ENCODE data around the gene APOBEC2.

APOBEC2 gene

DNA sequence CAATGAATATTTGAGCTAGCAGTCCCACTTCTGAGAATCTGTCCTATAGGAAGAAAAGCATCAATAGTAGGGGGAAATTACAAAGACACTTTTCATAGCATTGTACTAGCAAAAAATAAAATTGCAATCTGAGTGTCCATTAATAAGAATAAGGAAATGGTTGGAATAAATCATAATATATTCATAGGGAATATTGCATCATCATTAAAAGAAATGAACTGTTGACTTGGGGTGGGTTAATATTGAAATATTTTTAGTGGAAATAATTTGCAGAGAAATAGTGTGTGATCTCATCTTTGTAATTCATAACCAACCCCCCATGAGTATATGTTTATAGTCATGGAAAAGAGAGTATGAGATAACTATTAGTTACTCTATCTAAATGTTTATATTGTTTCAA, 32.2 kb downstream of the APOBEC2 start:
- Histone ChIP-seq H3K27me3 (ENCODE audit: control insufficient read depth, insufficient read depth, low read length) (no peaks in the 10 kb centered on the region), H3K9me3 (ENCODE audit: control insufficient read depth, insufficient read depth, low read length) (peaks cover 1% of the 10 kb centered on the region; the same call in 1 of the 2 replicates), H3K27ac (ENCODE audit: low read length) (no peak overlapping the region), H3K4me3 (ENCODE audit: low read length) (no peak overlapping the region), H3K36me3 (ENCODE audit: control insufficient read depth, insufficient read depth, low read length) (peaks cover 14% of the 10 kb centered on the region; the same call in 1 of the 2 replicates), H3K4me1 (ENCODE audit: control insufficient read depth, insufficient read depth, low read length) (no peaks in the 10 kb centered on the region)
- DNase-seq (ENCODE audit: low read depth, low spot score): no peak

DNA sequence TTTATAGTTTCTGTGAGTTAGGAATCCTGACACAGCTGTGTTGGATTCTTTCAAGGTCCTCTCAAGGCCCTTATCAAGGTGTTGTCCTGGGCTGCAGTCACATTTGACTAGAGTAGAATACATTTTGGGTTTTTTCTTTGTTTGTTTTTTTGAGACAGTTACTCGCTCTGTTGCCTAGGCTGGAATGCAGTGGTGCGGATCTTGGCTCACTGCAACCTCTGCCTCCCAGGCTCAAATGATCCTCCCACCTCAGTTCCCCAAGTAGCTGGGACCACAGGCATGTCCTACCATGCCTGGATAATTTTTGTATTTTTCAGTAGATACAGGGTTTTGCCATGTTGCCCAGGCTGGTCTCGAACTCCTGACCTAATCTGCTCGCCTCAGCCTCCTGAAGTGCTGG, 35.4 kb downstream of the APOBEC2 start:
- peaks cover 20% of the 10 kb centered on the region; the same call in 1 of the 2 replicates for H3K36me3 ChIP-seq (ENCODE audit: control insufficient read depth, insufficient read depth, low read length)
- H3K27ac ChIP-seq (ENCODE audit: low read length): no peak overlapping the region
- H3K4me1 ChIP-seq (ENCODE audit: control insufficient read depth, insufficient read depth, low read length): no peaks in the 10 kb centered on the region
- WGBS (ENCODE audit: insufficient coverage, insufficient read length): no CpG with 5 or more reads among the region's 4 CpGs
- no peaks in the 10 kb centered on the region for H3K27me3 ChIP-seq (ENCODE audit: control insufficient read depth, insufficient read depth, low read length)
- no peak overlapping the region for H3K4me3 ChIP-seq (ENCODE audit: low read length)
- no peak for DNase-seq (ENCODE audit: low read depth, low spot score)
- peaks cover 1% of the 10 kb centered on the region; the same call in 1 of the 2 replicates for H3K9me3 ChIP-seq (ENCODE audit: control insufficient read depth, insufficient read depth, low read length)

- H3K9me3 ChIP-seq (ENCODE audit: control insufficient read depth, insufficient read depth, low read length): peaks cover 1% of the 10 kb centered on the region; the same call in 1 of the 2 replicates
- WGBS (ENCODE audit: insufficient coverage, insufficient read length): no CpG with 5 or more reads among the region's 1 CpG
- peaks cover 30% of the 10 kb centered on the region; the same call in 1 of the 2 replicates for H3K36me3 ChIP-seq (ENCODE audit: control insufficient read depth, insufficient read depth, low read length)
- H3K27ac ChIP-seq (ENCODE audit: low read length): no peak overlapping the region
- no peaks in the 10 kb centered on the region for H3K27me3 ChIP-seq (ENCODE audit: control insufficient read depth, insufficient read depth, low read length)
- no peak overlapping the region for H3K4me3 ChIP-seq (ENCODE audit: low read length)
- H3K4me1 ChIP-seq (ENCODE audit: control insufficient read depth, insufficient read depth, low read length): no peaks in the 10 kb centered on the region
- DNase-seq (ENCODE audit: low read depth, low spot score): no peak
These were observed 38.1 kb downstream of the APOBEC2 start for GRCh38 chr6:41090841-41091761.

DNA sequence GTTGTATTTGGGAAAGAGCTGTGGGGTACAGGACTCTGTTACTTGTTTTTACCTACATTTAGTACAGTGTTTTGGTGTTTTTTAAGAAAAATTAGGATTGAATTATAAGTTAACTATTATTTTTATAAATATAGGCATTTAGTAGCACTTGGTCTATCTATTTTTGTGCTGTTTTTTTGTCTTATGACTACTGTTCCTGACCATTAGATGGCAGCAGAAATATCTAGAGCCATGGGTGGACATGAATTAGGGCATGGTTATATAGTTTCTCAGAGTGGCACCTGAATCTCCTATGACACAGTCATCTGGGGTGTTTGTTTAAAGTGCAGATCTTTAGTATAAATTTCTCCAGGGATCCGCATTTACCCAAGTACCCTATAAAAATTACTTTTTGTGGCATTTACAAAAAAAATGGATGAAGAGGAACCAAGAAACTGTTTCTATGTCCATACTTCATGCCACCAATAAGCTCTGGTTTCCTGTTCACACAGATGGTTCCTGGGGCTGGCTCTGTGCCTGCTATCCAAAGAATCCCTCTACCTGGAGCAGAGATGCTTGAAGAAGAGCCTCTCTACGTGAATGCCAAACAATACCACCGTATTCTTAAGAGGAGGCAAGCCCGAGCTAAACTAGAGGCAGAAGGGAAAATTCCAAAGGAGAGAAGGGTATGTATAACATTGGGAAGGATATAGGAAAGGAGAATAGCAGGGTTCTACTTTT, 39.6 kb downstream of the APOBEC2 start:
- no peak overlapping the region for H3K4me3 ChIP-seq (ENCODE audit: low read length)
- H3K27ac ChIP-seq (ENCODE audit: low read length): no peak overlapping the region
- peaks cover 33% of the 10 kb centered on the region; the same call in 1 of the 2 replicates for H3K36me3 ChIP-seq (ENCODE audit: control insufficient read depth, insufficient read depth, low read length)
- H3K27me3 ChIP-seq (ENCODE audit: control insufficient read depth, insufficient read depth, low read length): no peaks in the 10 kb centered on the region
- no peaks in the 10 kb centered on the region for H3K4me1 ChIP-seq (ENCODE audit: control insufficient read depth, insufficient read depth, low read length)
- no peak for DNase-seq (ENCODE audit: low read depth, low spot score)
- no CpG with 5 or more reads among the region's 4 CpGs for WGBS (ENCODE audit: insufficient coverage, insufficient read length)
- H3K9me3 ChIP-seq (ENCODE audit: control insufficient read depth, insufficient read depth, low read length): peaks cover 1% of the 10 kb centered on the region; the same call in 1 of the 2 replicates

- no peak overlapping the region for H3K4me3 ChIP-seq (ENCODE audit: low read length)
- no CpG with 5 or more reads among the region's 6 CpGs for WGBS (ENCODE audit: insufficient coverage, insufficient read length)
- H3K36me3 ChIP-seq (ENCODE audit: control insufficient read depth, insufficient read depth, low read length): peaks cover 41% of the 10 kb centered on the region; the same call in 1 of the 2 replicates
- H3K27ac ChIP-seq (ENCODE audit: low read length): no peak overlapping the region
- no peaks in the 10 kb centered on the region for H3K4me1 ChIP-seq (ENCODE audit: control insufficient read depth, insufficient read depth, low read length)
- H3K9me3 ChIP-seq (ENCODE audit: control insufficient read depth, insufficient read depth, low read length): peaks cover 1% of the 10 kb centered on the region; the same call in 1 of the 2 replicates
- DNase-seq (ENCODE audit: low read depth, low spot score): no peak
- no peaks in the 10 kb centered on the region for H3K27me3 ChIP-seq (ENCODE audit: control insufficient read depth, insufficient read depth, low read length)
These were observed 40.7 kb downstream of the APOBEC2 start for GRCh38 chr6:41093729-41094128.

DNA sequence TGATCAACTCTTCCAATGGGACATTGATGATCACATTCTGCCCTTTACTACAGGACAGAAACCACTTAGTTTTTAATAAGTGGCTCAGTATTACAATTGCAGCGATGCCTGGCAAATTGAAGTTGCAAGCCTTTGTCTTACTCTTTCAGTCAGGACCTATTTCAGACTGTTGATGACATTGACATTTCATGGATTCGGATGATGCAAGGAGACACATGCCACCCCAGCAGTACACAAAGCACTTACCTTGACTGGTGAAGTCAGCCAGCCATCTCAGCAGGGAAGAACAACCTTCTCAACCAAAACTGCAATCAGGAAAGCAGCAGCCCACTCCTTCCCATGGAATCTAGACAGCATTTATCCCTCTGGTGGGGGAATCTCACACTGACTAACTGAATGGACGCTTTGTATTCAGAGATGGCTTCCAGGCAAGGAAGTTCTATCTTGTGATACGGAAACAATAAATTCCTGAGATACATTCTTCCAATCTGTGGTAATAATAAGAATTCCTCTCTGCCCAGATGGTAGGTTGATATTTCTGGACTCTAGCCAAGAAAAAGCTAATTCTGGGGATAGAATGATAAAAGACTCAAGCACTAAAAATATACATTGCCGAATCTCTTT, 44.6 kb downstream of the APOBEC2 start:
- H3K36me3 ChIP-seq (ENCODE audit: control insufficient read depth, insufficient read depth, low read length): peaks cover 28% of the 10 kb centered on the region; the same call in 1 of the 2 replicates
- H3K9me3 ChIP-seq (ENCODE audit: control insufficient read depth, insufficient read depth, low read length): no peaks in the 10 kb centered on the region
- no peak overlapping the region for H3K27ac ChIP-seq (ENCODE audit: low read length)
- no peaks in the 10 kb centered on the region for H3K4me1 ChIP-seq (ENCODE audit: control insufficient read depth, insufficient read depth, low read length)
- no CpG with 5 or more reads among the region's 5 CpGs for WGBS (ENCODE audit: insufficient coverage, insufficient read length)
- no peak overlapping the region for H3K4me3 ChIP-seq (ENCODE audit: low read length)
- H3K27me3 ChIP-seq (ENCODE audit: control insufficient read depth, insufficient read depth, low read length): no peaks in the 10 kb centered on the region
- no peak for DNase-seq (ENCODE audit: low read depth, low spot score)

DNA sequence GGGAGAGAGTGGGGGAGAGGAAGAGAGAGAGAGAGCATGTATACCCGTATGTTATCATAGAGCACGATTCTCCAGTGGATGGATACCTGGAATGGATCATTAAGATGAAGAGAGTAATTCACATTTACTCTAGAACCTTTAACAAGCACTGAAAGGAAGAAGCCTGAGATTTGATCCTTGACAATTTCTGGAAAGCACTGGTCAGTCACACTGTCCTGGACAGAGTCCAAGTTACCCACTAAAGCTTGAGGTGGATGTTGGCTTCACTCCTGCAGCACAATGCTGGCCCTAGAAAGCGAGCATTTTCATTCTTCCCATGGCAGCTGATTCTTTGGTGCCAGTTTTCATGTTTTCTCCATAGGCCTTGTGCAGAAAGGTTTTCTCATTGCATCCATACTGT, 45.4 kb downstream of the APOBEC2 start:
- H3K4me3 ChIP-seq (ENCODE audit: low read length): no peak overlapping the region
- H3K4me1 ChIP-seq (ENCODE audit: control insufficient read depth, insufficient read depth, low read length): no peaks in the 10 kb centered on the region
- H3K27ac ChIP-seq (ENCODE audit: low read length): no peak overlapping the region
- DNase-seq (ENCODE audit: low read depth, low spot score): no peak
- no CpG with 5 or more reads among the region's 3 CpGs for WGBS (ENCODE audit: insufficient coverage, insufficient read length)
- no peaks in the 10 kb centered on the region for H3K27me3 ChIP-seq (ENCODE audit: control insufficient read depth, insufficient read depth, low read length)
- peaks cover 25% of the 10 kb centered on the region; the same call in 1 of the 2 replicates for H3K36me3 ChIP-seq (ENCODE audit: control insufficient read depth, insufficient read depth, low read length)
- no peaks in the 10 kb centered on the region for H3K9me3 ChIP-seq (ENCODE audit: control insufficient read depth, insufficient read depth, low read length)

DNA sequence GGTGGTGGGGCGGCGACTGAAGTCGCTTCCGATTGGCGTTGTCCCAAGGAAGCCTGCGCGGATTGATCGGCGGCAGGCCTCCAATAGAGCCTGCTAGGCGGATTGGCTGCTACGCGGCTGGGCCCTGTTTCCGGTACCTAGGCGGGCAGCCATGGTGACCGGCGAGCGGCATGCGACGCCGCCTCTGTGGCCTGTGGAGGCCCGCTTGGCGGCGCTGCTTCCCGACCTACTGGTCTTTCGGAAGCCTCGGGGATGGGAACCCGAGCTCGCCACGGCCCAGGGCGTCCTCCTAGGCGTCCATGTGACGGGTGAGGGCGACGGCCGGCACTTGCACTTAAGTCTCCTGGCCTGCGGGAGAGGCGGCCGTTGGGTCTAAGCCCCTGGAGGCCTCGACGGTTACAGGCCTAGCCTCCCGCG, 47.9 kb downstream of the APOBEC2 start:
- WGBS (ENCODE audit: insufficient coverage, insufficient read length): no CpG with 5 or more reads among the region's 42 CpGs
- Histone ChIP-seq H3K27me3 (ENCODE audit: control insufficient read depth, insufficient read depth, low read length) (no peaks in the 10 kb centered on the region), H3K4me3 (ENCODE audit: low read length) (no peak overlapping the region), H3K36me3 (ENCODE audit: control insufficient read depth, insufficient read depth, low read length) (peaks cover 13% of the 10 kb centered on the region; the same call in 1 of the 2 replicates), H3K4me1 (ENCODE audit: control insufficient read depth, insufficient read depth, low read length) (no peaks in the 10 kb centered on the region), H3K9me3 (ENCODE audit: control insufficient read depth, insufficient read depth, low read length) (no peaks in the 10 kb centered on the region), H3K27ac (ENCODE audit: low read length) (no peak overlapping the region)
- DNase-seq (ENCODE audit: low read depth, low spot score): peak; percentile 57

GRCh38 chr6:41103847-41104246, 50.8 kb downstream of the APOBEC2 start:
- H3K27ac ChIP-seq (ENCODE audit: low read length): no peak overlapping the region
- H3K36me3 ChIP-seq (ENCODE audit: control insufficient read depth, insufficient read depth, low read length): no peaks in the 10 kb centered on the region
- no peaks in the 10 kb centered on the region for H3K4me1 ChIP-seq (ENCODE audit: control insufficient read depth, insufficient read depth, low read length)
- H3K4me3 ChIP-seq (ENCODE audit: low read length): no peak overlapping the region
- H3K27me3 ChIP-seq (ENCODE audit: control insufficient read depth, insufficient read depth, low read length): no peaks in the 10 kb centered on the region; the same call in 1 of the 2 replicates
- DNase-seq (ENCODE audit: low read depth, low spot score): no peak
- no CpG with 5 or more reads among the region's 3 CpGs for WGBS (ENCODE audit: insufficient coverage, insufficient read length)
- no peaks in the 10 kb centered on the region for H3K9me3 ChIP-seq (ENCODE audit: control insufficient read depth, insufficient read depth, low read length)

GRCh38 chr6:41111017-41111416, 58.0 kb downstream of the APOBEC2 start:
- DNase-seq (ENCODE audit: low read depth, low spot score): no peak

More at GRCh38 chr6:41111017-41111416, 58.0 kb downstream of the APOBEC2 start:
- no peaks in the 10 kb centered on the region; the same call in 1 of the 2 replicates for H3K27me3 ChIP-seq (ENCODE audit: control insufficient read depth, insufficient read depth, low read length)
- no peaks in the 10 kb centered on the region for H3K36me3 ChIP-seq (ENCODE audit: control insufficient read depth, insufficient read depth, low read length)
- no peak overlapping the region for H3K27ac ChIP-seq (ENCODE audit: low read length)
- no peaks in the 10 kb centered on the region for H3K4me1 ChIP-seq (ENCODE audit: control insufficient read depth, insufficient read depth, low read length)
- H3K9me3 ChIP-seq (ENCODE audit: control insufficient read depth, insufficient read depth, low read length): peaks cover 1% of the 10 kb centered on the region; the same call in 1 of the 2 replicates
- no peak overlapping the region for H3K4me3 ChIP-seq (ENCODE audit: low read length)
- WGBS (ENCODE audit: insufficient coverage, insufficient read length): no CpG with 5 or more reads among the region's 3 CpGs
